ENCODE data around the gene MYO1B.

MYO1B gene

GRCh38 chr2:191382801-191383200, 137.6 kb downstream of the MYO1B start:
- Histone ChIP-seq H3K36me3 (ENCODE audit: control insufficient read depth, insufficient read depth, low read length) (peaks cover 52% of the 10 kb centered on the region), H3K9me3 (ENCODE audit: control insufficient read depth, low read length) (no peaks in the 10 kb centered on the region), H3K27ac (ENCODE audit: low read depth, low read length, severe bottlenecking) (no peak overlapping the region), H3K4me1 (ENCODE audit: control insufficient read depth, insufficient read depth, low read length, poor library complexity, severe bottlenecking) (peaks cover 10% of the 10 kb centered on the region), H3K4me3 (ENCODE audit: extremely low read depth, insufficient read depth, low read length, poor library complexity, severe bottlenecking) (no peak overlapping the region)
- 100% methylated on average over 1 of the region's 1 CpG; no CpG with 5 or more reads in 1 of the 2 experiments for WGBS, 2 experiments (ENCODE audit: insufficient coverage in 2 of 2)

DNA sequence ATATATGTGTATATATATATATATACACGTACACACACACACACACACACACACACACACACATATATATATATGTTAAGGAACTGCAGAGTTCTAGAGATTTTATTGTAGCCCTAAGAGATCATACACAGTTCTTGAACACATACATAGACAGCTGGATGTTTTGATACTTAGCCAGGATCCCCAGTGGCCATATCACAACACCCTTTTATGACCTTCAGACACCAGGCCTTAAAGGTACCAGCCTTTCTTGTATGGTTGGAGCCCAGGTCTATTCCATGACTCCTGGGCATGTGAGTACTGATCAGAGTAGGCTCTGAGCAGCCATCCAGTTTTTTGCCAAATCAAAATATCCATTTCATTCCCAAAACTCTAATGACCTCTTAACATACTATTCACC, 138.3 kb downstream of the MYO1B start:
- peaks cover 58% of the 10 kb centered on the region for H3K36me3 ChIP-seq (ENCODE audit: control insufficient read depth, insufficient read depth, low read length)

DNA sequence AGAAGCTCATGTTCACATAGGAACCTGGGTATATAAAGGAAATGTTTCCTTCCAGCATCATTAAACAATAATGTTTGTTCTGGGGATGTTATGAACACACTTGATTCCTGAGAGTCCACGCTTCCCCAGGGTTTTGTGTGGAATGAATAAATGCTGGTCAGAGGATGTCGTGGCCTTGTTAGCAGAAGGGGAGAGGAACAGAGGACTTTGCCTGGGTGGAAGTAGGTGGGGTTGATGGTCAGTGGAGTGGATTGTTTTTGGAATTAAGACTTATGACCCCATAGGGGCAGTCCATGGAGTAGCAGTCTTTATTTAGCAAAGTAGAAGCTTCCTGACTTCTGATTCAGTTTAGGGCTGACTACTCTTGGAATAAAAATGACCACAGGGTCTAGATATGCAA, 139.6 kb downstream of the MYO1B start:
- Histone ChIP-seq H3K4me1 (ENCODE audit: control insufficient read depth, insufficient read depth, low read length, poor library complexity, severe bottlenecking) (peaks cover 6% of the 10 kb centered on the region), H3K27ac (ENCODE audit: low read depth, low read length, severe bottlenecking) (no peak overlapping the region), H3K9me3 (ENCODE audit: control insufficient read depth, low read length) (no peaks in the 10 kb centered on the region), H3K36me3 (ENCODE audit: control insufficient read depth, insufficient read depth, low read length) (peaks cover 71% of the 10 kb centered on the region), H3K4me3 (ENCODE audit: extremely low read depth, insufficient read depth, low read length, poor library complexity, severe bottlenecking) (no peak overlapping the region)
- 94 to 100% methylated on average over 2 of the region's 2 CpGs for WGBS, 2 experiments (ENCODE audit: insufficient coverage in 2 of 2)

More for the DNA sequence above, 138.3 kb downstream of the MYO1B start:
- Histone ChIP-seq H3K4me3 (ENCODE audit: extremely low read depth, insufficient read depth, low read length, poor library complexity, severe bottlenecking) (no peak overlapping the region), H3K27ac (ENCODE audit: low read depth, low read length, severe bottlenecking) (no peak overlapping the region), H3K9me3 (ENCODE audit: control insufficient read depth, low read length) (no peaks in the 10 kb centered on the region), H3K4me1 (ENCODE audit: control insufficient read depth, insufficient read depth, low read length, poor library complexity, severe bottlenecking) (peaks cover 6% of the 10 kb centered on the region)
- no CpG with 5 or more reads among the region's 1 CpG for WGBS, 2 experiments (ENCODE audit: insufficient coverage in 2 of 2)

- Histone ChIP-seq H3K27ac (ENCODE audit: low read depth, low read length, severe bottlenecking) (no peak overlapping the region), H3K36me3 (ENCODE audit: control insufficient read depth, insufficient read depth, low read length) (peaks cover 70% of the 10 kb centered on the region)
These were observed 140.4 kb downstream of the MYO1B start for GRCh38 chr2:191385416-191386160.

GRCh38 chr2:191386938-191387536, 141.8 kb downstream of the MYO1B start:
- Histone ChIP-seq H3K27ac (ENCODE audit: low read depth, low read length, severe bottlenecking) (no peak overlapping the region), H3K36me3 (ENCODE audit: control insufficient read depth, insufficient read depth, low read length) (peaks cover 78% of the 10 kb centered on the region), H3K4me3 (ENCODE audit: extremely low read depth, insufficient read depth, low read length, poor library complexity, severe bottlenecking) (no peak overlapping the region), H3K9me3 (ENCODE audit: control insufficient read depth, low read length) (no peaks in the 10 kb centered on the region), H3K4me1 (ENCODE audit: control insufficient read depth, insufficient read depth, low read length, poor library complexity, severe bottlenecking) (peaks cover 6% of the 10 kb centered on the region)
- WGBS, 2 experiments (ENCODE audit: insufficient coverage in 2 of 2): 95 to 96% methylated on average over 6 of the region's 7 CpGs

More at GRCh38 chr2:191385416-191386160, 140.4 kb downstream of the MYO1B start:
- no peaks in the 10 kb centered on the region for H3K9me3 ChIP-seq (ENCODE audit: control insufficient read depth, low read length)
- 89 to 92% methylated on average over 2 to 4 of the region's 6 CpGs for WGBS, 2 experiments (ENCODE audit: insufficient coverage in 2 of 2)
- peaks cover 6% of the 10 kb centered on the region for H3K4me1 ChIP-seq (ENCODE audit: control insufficient read depth, insufficient read depth, low read length, poor library complexity, severe bottlenecking)
- H3K4me3 ChIP-seq (ENCODE audit: extremely low read depth, insufficient read depth, low read length, poor library complexity, severe bottlenecking): no peak overlapping the region

DNA sequence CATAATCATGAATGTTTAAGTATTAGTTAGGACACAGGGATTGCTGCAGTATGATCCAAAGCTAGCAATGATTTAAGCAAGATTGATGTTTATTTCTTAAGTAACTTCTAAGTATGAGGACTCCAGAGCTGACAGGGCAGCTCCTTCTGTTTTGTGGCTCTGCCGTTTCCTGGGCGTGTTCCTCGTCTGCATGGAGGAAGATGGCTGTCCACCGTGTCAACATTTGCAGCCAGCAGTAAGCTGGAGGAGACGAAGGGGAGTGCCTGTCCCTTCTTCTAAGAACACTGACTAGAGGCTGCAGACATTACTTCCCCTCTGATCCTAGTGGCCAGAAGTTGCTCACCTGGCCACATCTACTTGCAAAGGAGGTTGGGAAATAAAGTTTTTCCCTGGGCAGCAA, 144.1 kb downstream of the MYO1B start:
- Histone ChIP-seq H3K4me1 (ENCODE audit: control insufficient read depth, insufficient read depth, low read length, poor library complexity, severe bottlenecking) (peaks cover 6% of the 10 kb centered on the region), H3K9me3 (ENCODE audit: control insufficient read depth, low read length) (no peaks in the 10 kb centered on the region), H3K27ac (ENCODE audit: low read depth, low read length, severe bottlenecking) (no peak overlapping the region), H3K4me3 (ENCODE audit: extremely low read depth, insufficient read depth, low read length, poor library complexity, severe bottlenecking) (no peak overlapping the region), H3K36me3 (ENCODE audit: control insufficient read depth, insufficient read depth, low read length) (peaks cover 85% of the 10 kb centered on the region)
- WGBS, 2 experiments (ENCODE audit: insufficient coverage in 2 of 2): 94 to 95% methylated on average over 5 of the region's 5 CpGs

DNA sequence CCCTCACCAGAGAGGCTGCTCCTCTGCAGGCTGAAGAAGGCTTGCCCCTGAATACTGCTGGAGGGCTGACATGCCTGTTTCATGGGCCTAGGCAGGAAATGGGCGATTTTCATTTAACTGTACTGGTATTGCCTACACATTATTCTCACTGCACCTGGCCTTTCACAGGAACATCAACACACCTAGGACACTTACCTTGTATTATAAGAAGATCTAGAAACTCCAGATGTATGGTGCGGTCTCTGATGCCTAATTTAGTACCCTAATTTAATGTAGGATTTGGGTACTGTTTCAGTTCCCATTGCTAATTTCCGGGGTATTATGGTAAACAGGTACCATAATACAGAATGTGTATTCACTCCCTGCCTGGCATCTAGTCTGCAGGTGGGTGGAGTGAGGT, 146.0 kb downstream of the MYO1B start:
- Histone ChIP-seq H3K27ac (ENCODE audit: low read depth, low read length, severe bottlenecking) (no peak overlapping the region), H3K36me3 (ENCODE audit: control insufficient read depth, insufficient read depth, low read length) (peaks cover 90% of the 10 kb centered on the region), H3K4me1 (ENCODE audit: control insufficient read depth, insufficient read depth, low read length, poor library complexity, severe bottlenecking) (no peaks in the 10 kb centered on the region), H3K4me3 (ENCODE audit: extremely low read depth, insufficient read depth, low read length, poor library complexity, severe bottlenecking) (no peak overlapping the region), H3K9me3 (ENCODE audit: control insufficient read depth, low read length) (no peaks in the 10 kb centered on the region)
- 92% methylated on average over 2 of the region's 3 CpGs; no CpG with 5 or more reads in 1 of the 2 experiments for WGBS, 2 experiments (ENCODE audit: insufficient coverage in 2 of 2)

- Histone ChIP-seq H3K27ac (ENCODE audit: low read depth, low read length, severe bottlenecking) (no peak overlapping the region), H3K4me1 (ENCODE audit: control insufficient read depth, insufficient read depth, low read length, poor library complexity, severe bottlenecking) (no peaks in the 10 kb centered on the region), H3K36me3 (ENCODE audit: control insufficient read depth, insufficient read depth, low read length) (peaks cover 79% of the 10 kb centered on the region), H3K4me3 (ENCODE audit: extremely low read depth, insufficient read depth, low read length, poor library complexity, severe bottlenecking) (no peak overlapping the region), H3K9me3 (ENCODE audit: control insufficient read depth, low read length) (no peaks in the 10 kb centered on the region)
- 82% methylated on average over 2 of the region's 2 CpGs; no CpG with 5 or more reads in 1 of the 2 experiments for WGBS, 2 experiments (ENCODE audit: insufficient coverage in 2 of 2)
These were observed 148.8 kb downstream of the MYO1B start for GRCh38 chr2:191394043-191394442.

DNA sequence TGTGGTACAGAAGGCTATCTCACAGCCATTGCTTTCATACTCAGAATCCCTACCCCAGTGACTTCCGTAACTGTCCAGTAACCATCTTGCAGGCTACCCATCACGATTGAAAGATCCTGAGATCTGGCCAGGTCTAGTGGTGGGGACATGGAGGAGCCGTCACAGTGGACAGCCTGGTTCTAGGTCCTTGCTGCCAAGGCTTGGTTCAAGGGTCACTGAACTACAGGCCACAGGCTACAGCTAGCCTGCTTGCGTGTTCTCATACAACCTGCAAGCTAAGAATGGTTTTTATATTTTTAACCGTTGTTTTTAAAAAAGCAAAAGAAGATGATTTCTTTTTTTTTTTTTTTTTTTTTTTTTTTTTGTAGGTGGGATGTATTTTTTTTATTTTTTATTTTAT, 151.6 kb downstream of the MYO1B start:
- no peak overlapping the region for H3K27ac ChIP-seq (ENCODE audit: low read depth, low read length, severe bottlenecking)
- H3K4me3 ChIP-seq (ENCODE audit: extremely low read depth, insufficient read depth, low read length, poor library complexity, severe bottlenecking): no peak overlapping the region
- H3K4me1 ChIP-seq (ENCODE audit: control insufficient read depth, insufficient read depth, low read length, poor library complexity, severe bottlenecking): peaks cover 14% of the 10 kb centered on the region
- 97 to 100% methylated on average over 3 of the region's 5 CpGs for WGBS, 2 experiments (ENCODE audit: insufficient coverage in 2 of 2)
- H3K9me3 ChIP-seq (ENCODE audit: control insufficient read depth, low read length): no peaks in the 10 kb centered on the region
- H3K36me3 ChIP-seq (ENCODE audit: control insufficient read depth, insufficient read depth, low read length): peaks cover 80% of the 10 kb centered on the region

DNA sequence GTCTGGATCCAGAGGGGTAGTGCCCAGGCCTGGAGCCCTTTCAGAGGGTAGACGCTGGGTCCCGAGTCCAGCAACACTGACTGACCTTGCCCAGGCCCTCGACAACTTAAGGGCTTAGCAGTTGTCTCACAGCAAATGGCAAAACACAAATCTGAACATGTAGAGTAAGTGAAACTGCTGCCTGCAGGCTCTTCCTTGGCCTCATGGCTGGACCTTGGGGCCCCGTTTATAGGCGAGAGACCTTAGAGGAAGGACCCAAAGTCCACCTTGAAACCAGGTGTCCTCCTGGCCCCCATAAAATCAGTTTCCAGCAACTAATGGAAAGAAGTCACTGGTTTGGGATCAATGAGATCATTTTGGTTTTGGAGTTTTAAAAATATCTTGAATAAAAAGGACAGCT, 154.4 kb downstream of the MYO1B start:
- Histone ChIP-seq H3K36me3 (ENCODE audit: control insufficient read depth, insufficient read depth, low read length) (peaks cover 73% of the 10 kb centered on the region), H3K9me3 (ENCODE audit: control insufficient read depth, low read length) (no peaks in the 10 kb centered on the region), H3K27ac (ENCODE audit: low read depth, low read length, severe bottlenecking) (no peak overlapping the region), H3K4me3 (ENCODE audit: extremely low read depth, insufficient read depth, low read length, poor library complexity, severe bottlenecking) (no peak overlapping the region), H3K4me1 (ENCODE audit: control insufficient read depth, insufficient read depth, low read length, poor library complexity, severe bottlenecking) (peaks cover 14% of the 10 kb centered on the region)
- WGBS, 2 experiments (ENCODE audit: insufficient coverage in 2 of 2): 74 to 95% methylated on average over 3 to 5 of the region's 5 CpGs

- WGBS, 2 experiments (ENCODE audit: insufficient coverage in 2 of 2): no CpG with 5 or more reads among the region's 1 CpG
- Histone ChIP-seq H3K27ac (ENCODE audit: low read depth, low read length, severe bottlenecking) (peak overlapping the region; percentile 68), H3K4me1 (ENCODE audit: control insufficient read depth, insufficient read depth, low read length, poor library complexity, severe bottlenecking) (peaks cover 14% of the 10 kb centered on the region), H3K9me3 (ENCODE audit: control insufficient read depth, low read length) (no peaks in the 10 kb centered on the region), H3K36me3 (ENCODE audit: control insufficient read depth, insufficient read depth, low read length) (peaks cover 72% of the 10 kb centered on the region), H3K4me3 (ENCODE audit: extremely low read depth, insufficient read depth, low read length, poor library complexity, severe bottlenecking) (no peak overlapping the region)
These were observed 156.1 kb downstream of the MYO1B start for GRCh38 chr2:191401287-191401686.

Measured in mesodermal cell (in vitro differentiated cells).